Activated CD4-positive, alpha-beta T cell treated with anti-CD3 and anti-CD28 coated beads, Interleukin-2, amount 50 U/mL, for 24 hours (primary cell): ENCODE results near the gene ERVK3-1.
A peak's percentile ranks its signal among the peaks of the same experiment; 100 is the strongest.
"Not testable (repeated sequence)": the region's sequence is repeated elsewhere in the genome, so short reads cannot be mapped to it uniquely, and the experiment has no call there.

ENCODE experiments used
- DNase-seq, 2 donors: peaks; one replicate each; pipeline ENCODE4 v3.0.0-alpha.2; 2020; ENCODE audit warnings: low read depth in 1 of 2, low spot score in 1 of 2

The ERVK3-1 gene

DNA sequence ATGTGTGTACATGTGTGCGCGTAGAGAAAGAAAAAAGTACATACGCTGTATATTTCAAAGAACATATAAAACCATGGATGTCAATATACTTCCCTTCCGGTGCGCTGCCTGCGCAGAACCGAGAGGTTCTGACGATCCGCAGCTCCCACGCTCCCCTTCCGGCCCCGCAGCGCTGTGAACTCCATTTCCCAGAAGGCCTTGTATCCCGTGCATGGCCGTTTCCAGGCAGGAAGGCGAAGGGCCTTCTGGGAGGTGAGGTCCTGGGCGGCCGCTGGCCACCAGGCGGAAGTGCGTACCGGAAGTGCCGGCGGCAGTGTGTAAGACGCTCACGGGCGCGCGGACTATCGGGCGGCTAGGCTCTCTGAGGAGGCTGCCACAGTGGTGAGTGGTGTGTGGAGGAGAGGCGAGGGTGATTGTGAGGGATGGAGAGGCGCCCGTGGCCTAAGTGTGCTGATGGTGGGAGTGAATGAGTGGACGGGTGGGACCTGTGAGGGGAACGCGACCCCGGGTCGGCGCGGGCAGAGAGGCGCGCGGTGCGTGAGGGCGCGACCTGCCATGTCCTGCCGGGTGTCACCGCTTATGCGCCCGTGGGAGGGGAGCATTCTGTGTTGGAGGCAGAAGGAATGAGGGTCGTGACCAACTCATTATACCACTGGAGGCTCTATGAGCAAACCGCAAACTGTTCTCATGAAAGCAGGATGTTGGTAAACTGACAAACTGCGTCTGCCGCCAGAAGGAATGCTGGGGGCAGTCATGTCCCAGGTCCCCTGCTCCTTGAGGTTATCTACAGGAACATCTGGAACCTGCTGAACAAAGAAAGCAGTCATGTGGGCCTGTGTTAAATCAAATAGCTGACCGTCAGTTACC lies at the start of gene ERVK3-1:
Gene ERVK3-1 (plus strand): TSS at position 313 of the 867 bp plus-strand sequence. CDS start 6,792 bp downstream, outside the sequence.
- DNase-seq = peak; percentile 77 to 92

GRCh38 chr19:58258259-58258658 lies 46.9 kb upstream of the ERVK3-1 start:
- not testable (repeated sequence) for DNase-seq

- DNase-seq = no peak
Measured at GRCh38 chr19:58261600-58261967, 43.6 kb upstream of the ERVK3-1 start.

- DNase-seq = no peak
Measured at GRCh38 chr19:58261968-58262921, 42.9 kb upstream of the ERVK3-1 start.

GRCh38 chr19:58262922-58263296 lies 42.3 kb upstream of the ERVK3-1 start:
- DNase-seq = no peak

DNA sequence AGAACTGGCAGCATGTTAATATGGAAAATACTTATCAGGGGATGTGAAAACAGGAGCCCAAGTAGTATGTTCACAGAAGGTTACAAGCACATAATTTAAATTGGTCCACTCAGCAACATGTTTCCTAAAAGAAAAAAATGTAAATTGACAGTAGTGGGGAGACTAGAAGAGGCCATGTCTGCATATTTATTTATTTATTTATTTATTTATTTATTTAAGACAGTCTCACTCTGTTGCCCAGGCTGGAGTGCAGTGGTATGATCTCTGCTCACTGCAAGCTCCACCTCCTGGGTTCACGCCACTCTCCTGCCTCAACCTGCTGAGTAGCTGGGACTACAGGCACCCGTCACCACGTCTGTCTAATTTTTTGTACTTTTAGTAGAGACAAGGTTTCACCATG lies 40.1 kb upstream of the ERVK3-1 start:
- DNase-seq = no peak

- DNase-seq = no peak
Measured at GRCh38 chr19:58268344-58268743, 36.8 kb upstream of the ERVK3-1 start.

DNA sequence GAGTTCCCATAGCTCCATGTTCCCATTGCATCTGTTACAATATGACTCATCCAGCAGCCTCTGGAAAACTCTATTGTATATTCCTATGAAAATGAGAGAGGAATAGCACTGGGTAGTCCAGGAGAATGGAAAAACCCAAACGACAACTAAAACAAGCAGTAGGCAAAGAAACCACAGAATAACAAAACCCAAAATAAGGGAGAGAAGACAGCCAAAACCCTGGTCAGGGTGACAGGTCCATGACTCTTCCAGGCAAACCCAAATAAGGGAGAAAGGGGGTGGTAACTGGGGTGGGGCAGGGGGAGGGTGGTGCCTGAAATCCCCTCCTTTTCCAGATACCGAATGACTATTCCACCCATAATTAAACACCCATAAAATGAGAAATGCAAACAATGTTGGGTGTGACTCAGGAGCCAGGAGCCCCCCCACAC lies 30.4 kb upstream of the ERVK3-1 start:
- DNase-seq = no peak

DNA sequence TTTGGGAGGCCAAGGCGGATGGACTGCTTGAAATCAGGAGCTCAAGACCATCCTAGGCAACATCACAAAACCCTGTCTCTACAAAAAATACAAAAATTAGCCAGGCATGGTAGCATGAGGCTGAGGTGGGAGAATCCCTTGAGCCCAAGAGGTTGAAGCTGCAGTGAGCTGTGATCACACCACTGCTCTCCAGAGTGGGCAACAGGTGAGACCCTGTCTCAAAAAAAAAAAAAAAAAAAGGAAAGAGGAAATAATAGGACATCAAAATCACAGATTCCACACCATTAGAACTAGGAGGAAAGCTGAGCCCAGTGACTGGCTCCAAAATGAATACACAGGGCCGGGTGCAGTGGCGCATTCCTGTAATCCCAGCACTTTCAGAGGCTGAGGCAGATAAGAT lies 29.6 kb upstream of the ERVK3-1 start:
- no peak for DNase-seq

DNA sequence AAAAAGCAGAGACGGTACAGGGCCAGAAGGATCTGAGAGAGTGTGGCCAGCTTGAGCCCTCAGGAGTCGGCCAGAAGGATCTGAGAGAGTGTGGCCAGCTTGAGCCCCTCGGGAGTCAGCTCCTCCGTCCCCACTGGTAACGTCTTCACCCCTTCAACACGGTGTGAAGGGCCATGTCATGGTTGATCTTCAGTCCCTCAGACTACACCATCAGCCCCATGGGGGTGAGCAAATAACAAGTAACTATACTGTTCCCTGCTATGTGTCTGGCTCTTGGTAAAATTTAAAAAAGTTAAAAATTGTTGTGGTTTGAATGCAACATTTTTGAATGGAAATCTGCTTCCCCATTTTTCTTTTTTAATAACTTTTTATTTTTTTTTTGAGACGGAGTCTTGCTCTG lies 28.0 kb upstream of the ERVK3-1 start:
- DNase-seq = no peak

GRCh38 chr19:58277748-58278540 lies 27.2 kb upstream of the ERVK3-1 start:
- no peak for DNase-seq

DNA sequence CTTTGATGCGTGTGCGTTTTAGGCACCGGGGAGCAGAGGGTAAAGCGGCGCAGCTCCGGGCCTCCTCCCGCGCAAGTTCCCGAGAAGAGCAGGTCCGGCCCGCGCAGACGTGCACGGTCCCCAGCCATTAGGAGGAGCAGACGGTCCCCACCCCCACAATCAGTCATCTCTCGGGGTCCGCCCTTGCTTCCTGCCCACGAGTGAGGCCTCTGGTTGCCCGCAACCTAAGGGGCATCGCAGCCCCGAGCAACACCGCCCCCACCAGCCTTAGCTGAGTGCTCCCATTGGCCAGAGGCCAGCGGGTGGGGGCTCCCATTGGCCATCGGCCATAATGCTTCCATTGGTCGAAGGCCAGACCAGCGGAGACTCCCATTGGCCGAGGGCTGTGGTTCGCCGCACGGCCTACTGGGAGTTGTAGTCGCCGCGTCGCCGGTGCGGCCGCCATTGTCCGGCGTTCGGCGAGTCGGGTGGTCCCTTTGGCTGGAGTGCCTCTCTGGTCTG lies 26.6 kb upstream of the ERVK3-1 start, which contains the start of gene ZNF8:
Gene ZNF8 (plus strand): TSS at position 415 of the 501 bp plus-strand sequence. CDS start 127 bp downstream, outside the sequence.
- peak; percentile 88 to 97 for DNase-seq

GRCh38 chr19:58279042-58279924 lies 25.9 kb upstream of the ERVK3-1 start:
- DNase-seq = peak; percentile 1 to 27

GRCh38 chr19:58279925-58280316 lies 25.3 kb upstream of the ERVK3-1 start:
- no peak for DNase-seq

DNA sequence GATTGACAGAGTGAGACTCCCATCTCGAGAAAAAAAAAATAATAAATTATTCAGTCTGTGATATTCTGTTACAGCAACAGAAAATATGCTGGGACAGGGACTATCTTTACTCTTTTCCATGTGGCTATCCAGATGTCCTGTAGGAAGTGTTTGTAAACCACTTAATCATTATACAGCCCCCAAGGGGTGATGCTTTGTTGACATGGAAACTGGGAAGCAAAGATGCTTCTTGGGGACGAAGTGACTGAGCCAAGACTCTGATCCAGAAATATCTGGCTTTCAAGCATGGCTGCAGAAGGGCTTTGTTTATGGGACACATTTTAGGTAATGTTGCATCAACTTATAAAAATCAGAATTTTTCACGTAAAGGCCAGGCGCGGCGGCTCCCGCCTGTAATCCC lies 21.0 kb upstream of the ERVK3-1 start:
- DNase-seq = no peak

- DNase-seq = no peak
Measured at GRCh38 chr19:58291943-58292342, 13.2 kb upstream of the ERVK3-1 start.

DNA sequence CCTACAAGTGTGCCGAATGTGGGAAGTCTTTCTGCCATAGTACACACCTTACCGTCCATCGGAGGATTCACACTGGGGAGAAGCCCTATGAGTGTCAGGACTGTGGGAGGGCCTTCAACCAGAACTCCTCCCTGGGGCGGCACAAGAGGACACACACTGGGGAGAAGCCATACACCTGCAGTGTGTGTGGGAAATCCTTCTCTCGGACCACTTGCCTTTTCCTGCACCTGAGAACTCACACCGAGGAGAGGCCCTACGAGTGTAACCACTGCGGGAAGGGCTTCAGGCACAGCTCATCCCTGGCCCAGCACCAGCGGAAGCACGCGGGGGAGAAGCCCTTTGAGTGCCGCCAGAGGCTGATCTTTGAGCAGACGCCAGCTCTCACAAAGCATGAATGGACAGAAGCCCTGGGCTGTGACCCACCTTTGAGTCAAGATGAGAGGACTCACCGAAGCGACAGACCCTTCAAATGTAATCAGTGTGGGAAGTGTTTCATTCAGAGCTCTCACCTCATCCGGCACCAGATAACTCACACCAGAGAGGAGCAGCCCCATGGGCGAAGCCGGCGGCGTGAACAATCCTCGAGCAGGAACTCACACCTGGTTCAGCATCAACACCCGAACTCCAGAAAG lies 10.3 kb upstream of the ERVK3-1 start:
- no peak for DNase-seq

DNA sequence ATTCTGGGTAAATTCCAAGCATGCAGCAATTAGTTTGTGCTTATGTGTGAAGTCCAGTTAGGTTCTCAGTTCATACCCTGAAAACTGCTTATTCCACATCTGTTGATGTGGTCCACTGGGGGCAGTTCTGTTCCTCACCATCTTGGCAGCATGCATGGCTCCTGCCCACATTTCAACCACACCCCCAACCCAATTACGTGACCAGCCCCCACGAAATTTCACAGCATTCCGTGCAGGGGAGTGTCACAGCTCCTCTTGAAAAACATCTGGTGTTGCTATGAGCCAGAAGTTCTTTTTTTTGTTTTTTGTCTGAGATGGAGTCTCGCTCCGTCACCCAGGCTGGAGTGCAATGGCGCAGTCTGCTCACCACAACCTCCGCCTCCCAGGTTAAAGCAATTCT lies 9.1 kb upstream of the ERVK3-1 start:
- DNase-seq = no peak

DNA sequence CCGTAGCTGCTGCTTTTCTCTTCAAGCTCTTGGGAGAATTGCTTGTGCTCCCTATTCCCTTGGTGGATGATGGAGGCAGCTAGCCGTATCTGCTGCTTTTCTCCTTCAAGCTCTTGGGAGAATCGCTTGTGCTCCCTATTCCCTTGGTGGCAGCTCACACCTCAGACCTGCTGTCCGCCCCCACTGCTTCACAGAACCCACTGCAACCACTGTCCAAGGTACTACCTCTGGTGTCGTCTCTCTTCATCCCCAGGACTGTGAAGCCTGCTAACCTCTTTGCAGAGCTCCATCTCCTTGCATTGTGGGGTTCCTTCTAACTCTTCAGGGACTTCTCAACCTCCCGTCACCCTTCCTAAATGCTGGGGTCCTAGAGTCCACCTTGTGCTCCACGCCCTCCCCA lies 4.6 kb upstream of the ERVK3-1 start:
- no peak for DNase-seq
